Amygdala (tissue), 56 donors: ENCODE results near the gene CYFIP2.
"Not testable (repeated sequence)": the region's sequence is repeated elsewhere in the genome, so short reads cannot be mapped to it uniquely, and the experiment has no call there.

Experiments used
- DNase-seq, 56 donors: peaks; one replicate each; lab custom pipeline; 2025; lab: John Stamatoyannopoulos, UW

CYFIP2 gene

GRCh38 chr5:157382996-157383800 is 117.3 kb downstream of the CYFIP2 start:
- DNase-seq = no peak

- DNase-seq = peak in 2 of 56 donors; percentile 14 to 15
These were observed 119.2 kb downstream of the CYFIP2 start for GRCh38 chr5:157384971-157385709.

- no peak for DNase-seq
These were observed 121.2 kb downstream of the CYFIP2 start for GRCh38 chr5:157387041-157387563.

- DNase-seq = peak in 22 of 56 donors; percentile 2 to 59 (median 27)
These were observed 121.8 kb downstream of the CYFIP2 start for GRCh38 chr5:157387683-157388093.

GRCh38 chr5:157388111-157388710 is 122.3 kb downstream of the CYFIP2 start:
- no peak for DNase-seq

- DNase-seq = no peak
These were observed 123.2 kb downstream of the CYFIP2 start for GRCh38 chr5:157389103-157389502.

GRCh38 chr5:157390133-157390532 is 124.2 kb downstream of the CYFIP2 start:
- no peak for DNase-seq

GRCh38 chr5:157390551-157391297 is 124.8 kb downstream of the CYFIP2 start:
- no peak for DNase-seq

GRCh38 chr5:157398305-157398704 is 132.4 kb downstream of the CYFIP2 start:
- no peak for DNase-seq

- no peak for DNase-seq
These were observed 135.0 kb downstream of the CYFIP2 start for GRCh38 chr5:157400741-157401495.

GRCh38 chr5:157415838-157416237 is 149.9 kb downstream of the CYFIP2 start:
- DNase-seq = no peak

GRCh38 chr5:157419521-157419920 is 153.6 kb downstream of the CYFIP2 start:
- not testable (repeated sequence) for DNase-seq

- not testable (repeated sequence) for DNase-seq
These were observed 164.0 kb downstream of the CYFIP2 start for GRCh38 chr5:157429920-157430319.

GRCh38 chr5:157431544-157432200 is 165.7 kb downstream of the CYFIP2 start:
- peak in 16 of 56 donors; percentile 7 to 88 (median 21) for DNase-seq

- no peak for DNase-seq
These were observed 168.2 kb downstream of the CYFIP2 start for GRCh38 chr5:157434096-157434495.

GRCh38 chr5:157443041-157443549 is 177.2 kb downstream of the CYFIP2 start:
- DNase-seq = no peak

- no peak for DNase-seq
These were observed 178.3 kb downstream of the CYFIP2 start for GRCh38 chr5:157444224-157444623.
